HG03039 (cell line): ENCODE measurements around the gene TLL2.

Experiments used
- ATAC-seq: cut with Tn5 transposase; IDR thresholded peaks from one replicate; pipeline ENCODE4 v1.9.1; 2021; ENCODE audit warnings: mild to moderate bottlenecking, moderate library complexity; ENCODE audit not compliant: unreplicated experiment

Gene TLL2

GRCh38 chr10:96334616-96335526 is 178.9 kb downstream of the TLL2 start:
- no peak for ATAC-seq

- ATAC-seq = no peak
Measured at GRCh38 chr10:96333101-96333500, 180.6 kb downstream of the TLL2 start.

GRCh38 chr10:96327462-96327861 is 186.3 kb downstream of the TLL2 start:
- ATAC-seq = no peak

- peak; percentile 91 for ATAC-seq
Measured at GRCh38 chr10:96325719-96326373, 187.9 kb downstream of the TLL2 start.

- ATAC-seq = no peak
Measured at GRCh38 chr10:96324447-96324846, 189.3 kb downstream of the TLL2 start.

GRCh38 chr10:96322275-96322674 is 191.5 kb downstream of the TLL2 start:
- ATAC-seq = no peak

- no peak for ATAC-seq
Measured at GRCh38 chr10:96321822-96322221, 191.9 kb downstream of the TLL2 start.

GRCh38 chr10:96319754-96320474 is 193.8 kb downstream of the TLL2 start:
- no peak for ATAC-seq

GRCh38 chr10:96317067-96317833 is 196.5 kb downstream of the TLL2 start:
- no peak for ATAC-seq
